T-helper 9 cell (primary cell): ENCODE results near the gene GLP1R.

Source experiments
- DNase-seq: peaks from one replicate; pipeline ENCODE4 v3.0.0-alpha.2; 2020

GLP1R gene

DNA sequence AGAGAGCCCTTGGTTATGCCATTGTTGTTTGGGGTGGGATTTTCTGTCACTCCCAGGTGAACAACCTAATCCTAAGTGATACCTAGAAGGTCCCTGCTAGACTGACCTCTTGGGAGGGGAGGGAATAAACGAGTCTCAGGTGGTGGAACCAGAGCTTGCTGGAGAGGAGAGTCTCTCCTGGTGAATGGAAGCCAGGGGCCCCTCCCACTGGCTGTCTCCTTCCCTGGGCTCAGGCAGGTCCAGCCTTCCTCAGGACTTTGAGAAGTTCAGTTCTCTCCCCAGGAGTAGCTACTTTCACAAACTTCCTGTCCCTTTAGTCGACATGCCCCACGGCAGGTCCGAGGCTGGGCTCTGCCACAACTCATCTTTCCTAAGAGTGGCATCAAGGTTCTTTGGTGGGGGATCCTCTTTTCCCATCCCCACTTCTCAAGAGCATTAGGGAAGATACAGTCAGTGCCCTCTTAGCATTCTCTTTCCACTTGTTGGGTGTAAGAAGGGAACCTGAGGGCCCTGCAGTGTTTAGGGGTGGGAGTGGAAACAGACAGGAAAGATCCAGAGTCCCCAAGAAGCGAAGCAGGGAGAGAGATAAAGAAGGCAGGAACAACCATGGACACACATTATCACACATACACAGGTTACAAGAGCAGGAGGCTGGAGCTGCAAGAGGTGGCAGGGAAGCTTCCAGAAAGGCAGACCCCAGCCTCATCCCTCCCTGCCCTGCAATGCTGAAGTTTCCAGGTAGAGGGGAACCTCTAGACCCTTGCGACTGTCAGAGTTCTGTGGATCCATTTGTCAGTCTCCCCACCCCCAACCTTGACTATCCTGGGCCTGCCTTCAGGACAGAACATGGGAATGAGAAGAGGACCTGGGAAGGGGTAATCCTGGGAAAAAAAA is 900 bp upstream of the GLP1R start:
- no peak for DNase-seq

DNA sequence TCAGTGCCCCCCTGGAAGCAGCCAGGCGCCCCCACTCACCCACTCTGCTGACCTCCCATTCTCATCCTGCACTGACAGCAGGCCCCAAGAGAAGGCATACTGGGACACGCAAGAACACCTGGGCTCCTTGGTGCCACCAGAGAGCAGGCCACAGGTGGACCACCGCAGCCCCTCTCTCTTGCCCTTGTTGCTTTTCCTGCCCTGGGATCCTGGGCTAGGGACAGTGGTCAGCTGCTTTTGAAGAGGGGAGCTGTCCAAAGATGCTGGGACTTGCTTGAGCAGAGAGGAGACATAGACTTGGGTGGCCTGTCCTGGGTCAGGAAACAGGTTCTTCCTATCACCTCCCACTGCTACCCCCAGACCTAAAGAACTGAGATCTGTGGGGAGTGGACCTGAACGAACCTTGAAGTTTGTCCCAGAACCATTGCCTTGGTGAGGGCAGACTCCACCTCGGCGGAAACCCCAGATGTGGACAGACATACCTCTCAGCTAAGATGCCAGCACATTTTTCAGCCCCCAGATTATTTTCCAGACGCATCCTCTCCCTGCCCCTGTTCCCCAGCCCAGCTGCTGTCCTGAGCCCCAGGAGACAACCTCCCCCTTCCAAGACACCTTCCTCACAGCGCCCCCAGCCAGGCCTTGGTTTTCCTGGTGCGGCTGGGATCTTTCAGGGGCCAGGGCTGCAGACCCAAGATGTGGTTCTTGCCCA is 1.1 kb downstream of the GLP1R start:
- DNase-seq = no peak

DNA sequence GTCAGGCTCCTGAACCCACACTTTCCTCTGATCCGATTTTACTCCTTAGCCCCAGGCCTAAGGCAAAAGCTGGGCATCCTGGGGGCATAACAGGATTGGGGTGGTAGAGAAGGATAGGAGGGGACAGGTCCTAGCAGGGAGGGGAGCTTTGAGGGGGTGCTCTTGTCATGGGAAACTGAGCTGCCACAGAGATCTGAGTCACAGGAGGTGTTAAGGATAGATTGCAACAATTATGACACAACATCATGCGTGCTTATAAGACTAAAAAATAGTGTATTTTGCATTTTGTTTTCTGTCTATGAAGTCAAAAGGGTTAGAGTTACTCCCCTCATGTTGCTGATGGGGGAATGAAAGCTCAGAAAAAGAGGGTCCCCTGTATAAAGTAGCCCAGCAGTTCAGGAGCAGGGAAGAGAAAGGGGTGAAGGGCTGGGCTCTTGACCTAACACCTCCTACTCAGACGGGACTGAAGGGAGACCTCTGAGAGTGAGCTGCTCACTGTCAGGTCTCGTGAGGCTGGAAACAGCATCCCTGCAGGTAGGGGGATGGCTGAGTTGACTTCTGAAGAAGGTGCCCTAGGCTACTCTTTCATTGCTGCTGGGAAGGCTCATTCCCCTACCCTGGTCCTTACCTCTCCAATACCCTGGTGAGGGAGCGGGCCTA is 2.0 kb downstream of the GLP1R start:
- no peak for DNase-seq

DNA sequence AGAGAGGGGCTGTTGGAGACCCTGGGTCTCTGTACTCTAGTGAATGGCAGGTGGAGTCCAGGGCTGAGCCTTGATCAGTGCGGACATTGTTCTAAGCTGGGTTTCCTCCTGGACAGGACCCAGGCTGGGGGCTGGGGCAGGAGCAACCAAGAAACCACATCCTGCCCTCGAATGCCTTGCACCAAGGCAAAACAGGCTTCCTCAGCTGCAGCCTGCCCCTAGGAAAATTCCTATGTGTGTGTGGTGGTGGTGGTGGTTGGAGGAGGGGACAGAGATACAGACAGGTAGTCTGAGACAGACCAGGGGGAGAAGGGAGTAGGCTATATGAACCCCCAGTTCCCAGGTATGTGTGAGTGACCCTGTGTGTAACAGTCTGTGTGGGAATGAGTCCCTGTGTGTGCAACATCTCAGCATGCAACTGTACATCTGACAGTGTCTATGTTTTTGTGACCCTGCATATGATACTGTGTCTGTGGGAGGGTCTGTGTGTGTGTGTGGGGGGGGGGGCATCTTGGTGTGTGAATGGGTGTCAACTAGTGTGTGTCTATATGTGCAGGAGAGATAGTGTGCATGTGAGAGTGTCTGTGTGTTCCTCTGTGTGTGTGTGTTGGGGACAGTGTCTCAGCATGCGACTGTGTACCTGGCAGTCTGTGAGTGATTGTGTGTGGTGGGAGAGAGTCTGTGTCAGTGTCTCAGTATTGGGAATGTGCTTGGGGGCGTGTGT is 3.0 kb downstream of the GLP1R start:
- no peak for DNase-seq

DNA sequence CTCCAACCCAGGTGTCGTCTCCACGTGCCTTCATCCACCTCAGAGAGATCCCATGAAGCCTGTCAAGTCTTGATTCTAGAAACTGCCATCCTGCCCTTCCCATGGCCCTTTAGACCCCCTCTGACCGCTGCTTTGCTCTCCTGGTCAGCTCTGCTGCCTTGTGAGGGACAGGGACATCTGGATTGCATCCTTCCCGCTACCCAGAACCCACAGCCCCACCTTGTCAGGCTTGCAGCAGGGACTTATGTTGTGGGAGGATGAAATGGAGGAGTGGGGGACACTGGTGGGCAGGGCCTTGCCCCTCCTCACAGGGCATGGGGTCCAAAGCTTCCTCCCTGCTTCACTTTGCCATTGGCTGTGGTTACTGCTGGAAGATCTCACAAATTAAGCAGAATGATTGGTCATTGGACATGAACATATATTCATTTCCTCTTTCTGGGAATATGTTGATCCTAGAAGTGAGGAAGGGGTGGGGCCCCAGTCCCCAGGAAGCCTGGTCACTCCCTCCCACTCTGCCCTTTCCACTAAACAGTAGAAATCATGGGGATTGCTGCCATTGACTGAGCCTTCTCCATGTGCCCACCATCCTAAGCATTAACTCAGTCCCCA is 4.5 kb downstream of the GLP1R start:
- no peak for DNase-seq

DNA sequence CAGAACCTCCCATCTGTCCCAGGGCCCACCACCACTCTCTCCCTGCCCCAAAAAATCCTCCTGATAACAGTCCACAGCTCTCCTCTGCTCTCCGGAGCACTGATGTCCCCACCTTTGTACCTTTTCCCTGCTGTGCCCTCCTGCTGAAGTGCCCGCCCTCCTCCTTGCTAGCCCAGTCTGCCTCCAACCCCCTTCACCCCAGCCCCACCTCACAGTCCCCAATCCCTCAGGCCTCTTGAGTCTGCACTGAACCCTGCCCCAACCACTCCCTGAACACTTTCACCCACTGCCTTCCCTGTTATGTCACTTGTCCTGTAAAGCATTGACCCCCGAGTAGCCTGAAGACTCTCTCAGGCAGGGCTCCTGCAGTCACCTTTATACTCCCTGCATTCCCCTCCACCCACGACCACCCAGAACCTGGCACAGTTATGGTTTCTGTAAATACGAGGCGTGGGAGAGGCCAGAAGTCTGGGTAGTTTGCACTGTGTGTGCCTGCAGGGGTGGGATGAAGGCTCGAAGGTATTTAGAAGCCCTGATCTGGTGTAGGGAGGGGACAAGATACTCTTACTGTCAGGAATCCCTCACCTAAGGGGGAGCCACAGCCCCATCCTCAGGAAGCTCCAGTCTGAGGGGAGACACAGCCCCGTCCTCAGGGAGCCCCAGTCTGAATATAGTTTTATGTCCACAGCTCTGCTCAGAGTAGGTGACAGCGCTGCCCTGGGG is 5.4 kb downstream of the GLP1R start:
- no peak for DNase-seq

DNA sequence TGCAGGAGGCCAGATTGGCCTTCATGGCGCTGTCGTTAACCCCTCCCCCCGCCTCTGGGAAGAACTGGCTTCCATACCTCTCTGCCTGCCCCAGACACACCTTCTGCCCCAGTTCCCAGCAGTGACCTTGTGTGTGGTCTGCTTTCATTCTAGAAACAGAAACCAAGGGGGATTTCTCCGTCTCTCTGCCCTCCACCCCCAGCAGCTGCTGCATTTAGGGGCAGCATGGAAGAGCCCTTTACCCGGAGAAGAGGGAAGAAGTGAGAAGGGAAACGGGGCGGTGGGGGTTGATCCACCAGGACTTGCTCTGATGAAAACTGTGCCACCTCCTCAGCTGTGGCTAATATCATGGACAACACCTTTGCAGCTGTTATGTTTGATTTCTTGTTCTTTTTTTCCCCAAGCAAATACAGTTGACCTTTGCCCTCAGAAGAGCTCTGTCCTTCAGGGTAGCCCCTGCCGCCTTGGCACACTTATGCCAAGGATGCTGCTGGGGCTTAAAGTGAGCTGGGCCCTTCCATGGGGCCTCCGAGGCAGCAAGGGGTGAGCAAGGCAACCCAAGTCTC is 6.1 kb downstream of the GLP1R start:
- DNase-seq = no peak

DNA sequence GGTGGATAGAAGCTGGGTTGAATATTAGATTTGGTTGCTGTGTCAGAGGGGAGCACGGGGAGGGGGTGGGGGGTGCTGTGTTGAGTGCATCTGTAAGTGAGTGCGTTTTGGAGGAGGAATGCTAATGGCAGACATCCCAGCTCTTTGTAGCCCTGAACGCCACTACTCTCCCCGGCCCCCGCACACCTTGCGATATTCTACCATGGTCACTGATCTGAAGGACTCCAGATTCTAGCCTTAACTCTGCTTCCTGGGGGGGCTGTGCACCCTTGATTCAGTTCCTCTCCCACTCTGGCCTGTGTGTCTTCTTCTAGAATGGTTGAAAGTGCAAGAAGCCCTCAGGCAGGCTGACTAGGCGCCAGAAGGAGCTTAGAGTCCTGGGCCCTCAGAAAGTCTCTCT is 7.1 kb downstream of the GLP1R start:
- no peak for DNase-seq

DNA sequence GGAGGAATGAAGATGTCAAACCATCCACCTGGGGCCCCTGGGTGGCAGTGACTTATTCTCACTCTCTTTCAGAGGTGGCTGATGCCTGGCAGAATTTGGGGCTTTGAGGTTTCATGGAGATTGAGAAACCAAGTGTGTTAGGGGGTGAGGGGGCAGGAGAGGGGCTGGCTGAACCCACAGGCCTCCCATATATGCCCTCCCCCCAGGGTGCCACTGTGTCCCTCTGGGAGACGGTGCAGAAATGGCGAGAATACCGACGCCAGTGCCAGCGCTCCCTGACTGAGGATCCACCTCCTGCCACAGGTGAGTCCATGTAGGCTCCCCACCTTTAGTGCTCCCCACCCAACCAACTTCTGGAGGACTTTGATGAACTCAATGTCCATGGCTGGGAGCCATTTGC is 7.6 kb downstream of the GLP1R start:
- DNase-seq = no peak

DNA sequence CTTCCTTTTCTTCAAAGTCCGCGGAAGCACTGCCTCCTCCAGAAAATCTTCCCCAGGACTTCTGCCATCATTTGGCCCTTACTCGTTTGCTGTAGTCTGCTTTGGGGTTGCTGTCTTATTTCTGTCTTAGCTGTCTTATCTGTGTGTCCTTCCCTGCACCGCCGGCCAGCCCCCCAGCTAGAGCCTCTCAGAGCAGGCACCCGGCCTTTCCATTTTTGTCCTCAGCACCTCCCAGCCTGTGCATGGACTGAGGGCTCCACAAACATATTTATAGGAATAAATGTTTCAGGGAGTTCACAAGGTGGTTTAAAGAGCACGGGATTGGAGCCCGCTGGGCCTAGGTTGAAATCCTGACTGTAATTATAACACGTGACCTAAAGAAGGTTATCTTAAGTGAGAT is 8.1 kb downstream of the GLP1R start:
- no peak for DNase-seq

DNA sequence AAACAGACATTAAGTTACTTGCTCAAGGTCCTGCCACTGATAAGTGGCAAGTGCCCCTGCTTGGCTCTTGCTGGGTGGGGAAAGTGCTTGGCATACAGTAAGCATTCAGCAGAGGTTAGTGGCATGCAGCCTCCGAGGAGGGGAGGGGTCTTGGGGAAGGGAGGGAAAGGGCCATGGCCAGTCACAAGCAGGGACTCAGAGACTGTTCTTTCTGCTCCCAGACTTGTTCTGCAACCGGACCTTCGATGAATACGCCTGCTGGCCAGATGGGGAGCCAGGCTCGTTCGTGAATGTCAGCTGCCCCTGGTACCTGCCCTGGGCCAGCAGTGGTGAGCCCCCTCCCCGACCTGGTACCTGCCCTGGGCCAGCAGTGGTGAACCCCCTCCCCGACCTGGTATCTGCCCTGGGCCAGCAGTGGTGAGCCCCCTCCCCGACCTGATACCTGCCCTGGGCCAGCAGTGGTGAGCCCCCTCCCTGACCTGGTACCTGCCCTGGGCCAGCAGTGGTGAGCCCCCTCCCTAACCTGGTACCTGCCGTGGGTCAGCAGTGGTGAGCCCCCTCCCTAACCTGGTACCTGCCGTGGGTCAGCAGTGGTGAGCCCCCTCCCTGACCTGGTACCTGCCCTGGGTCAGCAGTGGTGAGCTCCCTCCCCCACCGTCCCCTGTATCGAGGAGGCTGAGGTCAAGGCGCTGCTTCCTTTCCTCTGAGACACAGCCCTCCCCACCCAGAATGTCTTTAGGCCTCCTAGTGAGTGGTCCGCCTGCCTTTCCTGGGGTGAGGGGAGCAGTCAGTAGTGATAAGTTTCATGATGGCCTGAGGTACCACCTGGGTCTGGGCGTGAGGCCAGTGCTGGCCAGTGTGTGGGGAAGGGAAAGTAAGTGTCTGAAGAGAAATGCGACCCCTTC is 8.9 kb downstream of the GLP1R start:
- no peak for DNase-seq

DNA sequence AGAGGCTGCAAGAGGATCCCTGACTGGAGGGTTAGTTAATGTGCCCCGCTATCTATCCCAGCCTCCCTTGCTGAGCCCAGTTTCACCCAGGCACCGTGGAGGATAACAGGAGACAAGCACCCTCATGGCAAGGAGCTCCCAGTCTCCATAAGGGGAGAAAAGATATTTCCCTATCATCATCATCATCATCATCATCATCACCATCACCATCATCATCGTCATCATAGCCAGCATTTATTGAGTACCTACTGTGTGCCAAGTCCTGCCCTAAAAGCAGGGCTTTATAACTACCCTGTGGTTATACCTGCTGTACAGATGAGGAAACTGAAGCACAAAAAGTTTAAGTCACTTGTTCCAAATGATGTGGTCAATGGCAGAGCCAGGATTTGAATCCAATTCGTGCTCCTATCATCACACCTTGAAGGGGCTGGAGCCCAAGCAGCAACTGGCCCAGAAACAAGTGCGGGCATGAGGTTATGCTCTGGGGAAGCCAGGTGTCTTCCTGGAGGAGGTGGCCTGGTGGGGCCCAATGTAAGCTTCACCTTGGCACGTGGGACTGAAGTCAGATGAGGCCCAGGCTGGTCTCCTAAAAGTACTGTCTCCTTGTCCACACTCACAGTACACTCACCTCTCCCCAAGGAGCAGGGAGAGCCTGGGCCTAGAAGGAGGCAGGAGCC is 10.0 kb downstream of the GLP1R start:
- no peak for DNase-seq

DNA sequence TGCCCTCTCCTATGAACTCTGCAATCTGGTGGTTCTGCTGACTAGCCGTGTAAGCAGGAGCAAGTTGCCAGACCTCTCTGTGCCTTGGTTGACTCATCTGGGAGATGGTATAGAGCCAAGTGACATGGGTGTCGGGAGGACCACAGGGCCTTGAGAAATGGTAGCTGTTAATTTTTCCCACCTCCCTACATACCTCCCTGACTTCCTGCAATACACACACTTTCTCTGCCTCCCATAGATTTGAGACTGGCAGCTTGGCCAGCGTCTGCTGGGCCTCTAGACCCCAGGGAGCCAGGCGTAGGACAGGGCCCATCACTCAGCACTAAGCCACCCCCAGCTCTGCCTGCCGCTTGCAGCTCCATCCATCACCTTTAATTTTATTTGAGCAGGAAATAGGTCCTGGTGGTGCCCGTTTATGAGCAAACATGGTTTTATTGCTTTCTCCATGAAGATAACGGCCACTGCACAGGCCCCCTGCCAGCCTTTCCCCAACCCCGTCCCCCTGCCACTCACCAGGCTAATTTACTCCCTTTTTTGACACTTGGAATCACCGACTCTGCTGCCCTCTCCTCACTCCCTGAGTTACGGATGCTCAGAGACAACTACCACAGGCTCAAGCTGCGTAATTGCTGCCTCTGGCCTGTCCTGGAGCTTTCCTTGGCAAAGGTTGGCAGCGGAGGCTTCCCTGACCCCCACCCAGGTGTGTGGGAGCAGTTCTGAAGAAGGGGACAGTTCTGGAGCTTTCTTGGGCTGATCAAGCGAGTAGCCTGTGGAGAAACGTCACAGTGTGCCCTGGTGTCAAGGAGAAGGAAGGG is 11.1 kb downstream of the GLP1R start:
- DNase-seq = no peak

DNA sequence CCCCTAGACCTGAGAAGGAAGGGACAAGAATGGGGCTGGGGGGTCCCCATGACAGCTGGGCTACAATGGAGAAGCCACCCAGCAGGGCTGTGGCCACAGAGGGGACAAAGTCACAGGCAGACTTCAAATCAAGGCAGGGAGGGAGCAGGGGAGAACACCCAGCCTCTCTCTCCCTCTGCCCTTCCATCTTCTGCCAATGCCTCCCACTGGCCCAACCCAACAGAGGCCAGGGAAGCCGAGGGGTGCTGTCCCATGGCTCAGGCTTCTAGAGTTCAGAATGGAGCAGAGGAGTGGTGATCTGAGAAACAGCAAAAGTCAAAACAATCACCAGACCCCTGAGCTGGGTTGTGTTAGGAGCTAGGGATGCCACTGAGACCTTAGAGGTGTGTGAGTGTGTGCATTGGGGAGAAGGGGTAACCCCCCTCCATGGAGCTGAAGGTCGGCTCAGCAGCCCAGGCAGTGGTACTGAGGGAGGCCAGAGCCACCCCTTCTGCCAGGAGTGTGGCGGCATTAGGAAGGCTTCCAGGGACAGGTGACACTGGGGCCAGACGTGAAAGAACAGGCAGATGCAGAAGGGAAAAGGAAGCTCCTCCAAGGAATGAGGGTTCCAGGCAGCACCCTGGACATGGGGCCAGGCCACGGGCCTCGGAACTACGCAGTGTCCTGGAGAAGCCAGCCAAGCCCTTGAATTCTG is 12.0 kb downstream of the GLP1R start:
- DNase-seq = no peak

DNA sequence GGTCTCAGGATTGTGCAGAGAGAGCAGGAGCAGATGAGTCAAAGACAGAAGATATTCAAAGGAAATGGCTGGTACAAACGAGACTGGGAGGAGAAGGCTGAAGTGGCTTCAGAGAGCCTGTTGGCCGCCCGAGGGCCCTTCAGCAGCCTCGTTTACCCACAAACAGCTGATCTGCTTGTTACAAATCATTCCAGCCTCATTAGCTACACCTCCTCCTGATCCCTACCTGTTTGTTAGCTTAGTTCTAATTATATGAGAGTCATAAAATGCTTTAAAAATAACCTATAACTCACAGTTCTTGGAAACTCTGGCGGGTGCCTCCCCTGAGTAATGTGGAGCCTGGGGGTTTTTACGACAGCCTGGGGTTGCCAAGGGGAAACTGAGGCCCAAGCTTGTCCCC is 12.6 kb downstream of the GLP1R start:
- DNase-seq = no peak

DNA sequence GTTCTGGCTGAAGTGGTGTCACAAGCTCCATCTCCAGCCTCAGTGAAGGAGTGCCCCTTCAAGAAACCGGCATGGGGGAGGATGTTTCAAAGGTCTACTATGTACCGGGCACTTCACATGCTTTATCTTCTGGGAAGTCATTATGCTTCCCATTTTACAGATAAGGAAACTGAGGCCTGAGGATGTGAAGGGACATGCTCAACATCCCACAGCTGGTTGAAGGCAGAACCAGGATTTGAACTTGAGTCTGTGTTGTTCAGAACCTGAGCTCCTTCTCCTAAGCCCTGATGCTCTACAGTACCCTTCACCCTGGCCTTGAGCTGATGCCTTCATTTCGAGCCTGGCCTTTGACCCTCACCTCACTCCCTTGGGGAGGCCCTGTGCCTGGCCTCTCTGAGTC is 13.0 kb downstream of the GLP1R start:
- no peak for DNase-seq

DNA sequence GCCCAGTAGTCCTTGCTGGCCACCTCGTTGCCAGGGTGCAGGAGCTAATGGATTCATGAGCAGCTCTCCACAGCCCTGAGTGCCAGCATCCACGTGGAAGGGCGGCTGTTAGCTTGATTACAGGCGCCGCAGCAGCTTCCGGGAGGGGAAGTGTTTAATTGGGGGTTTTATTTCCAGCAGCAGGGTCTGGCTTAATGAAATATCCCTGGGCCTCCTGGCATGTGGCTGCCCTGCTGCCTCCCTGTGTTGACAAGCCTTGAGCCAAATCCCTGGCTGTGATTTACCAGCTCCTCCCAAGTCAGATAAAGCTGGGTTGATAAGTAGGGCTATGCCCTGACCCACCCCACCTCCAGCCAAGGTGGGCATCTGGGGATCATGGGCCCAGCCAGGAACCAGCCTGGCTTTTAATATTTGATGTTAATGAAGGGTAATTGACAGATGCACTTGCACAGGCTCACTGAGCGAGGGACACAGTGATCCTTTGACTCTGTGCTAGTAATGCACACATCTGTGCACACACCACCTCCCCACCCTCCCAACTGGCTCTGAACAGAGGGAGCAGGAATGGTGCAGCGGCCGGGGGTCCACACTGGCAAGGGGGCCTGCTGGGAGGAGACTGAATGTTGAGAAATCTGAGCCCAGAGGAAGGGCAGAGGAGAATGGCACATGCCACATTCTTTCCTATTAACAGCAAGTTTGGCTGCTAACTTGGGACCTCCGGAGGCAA is 13.6 kb downstream of the GLP1R start:
- DNase-seq = no peak

DNA sequence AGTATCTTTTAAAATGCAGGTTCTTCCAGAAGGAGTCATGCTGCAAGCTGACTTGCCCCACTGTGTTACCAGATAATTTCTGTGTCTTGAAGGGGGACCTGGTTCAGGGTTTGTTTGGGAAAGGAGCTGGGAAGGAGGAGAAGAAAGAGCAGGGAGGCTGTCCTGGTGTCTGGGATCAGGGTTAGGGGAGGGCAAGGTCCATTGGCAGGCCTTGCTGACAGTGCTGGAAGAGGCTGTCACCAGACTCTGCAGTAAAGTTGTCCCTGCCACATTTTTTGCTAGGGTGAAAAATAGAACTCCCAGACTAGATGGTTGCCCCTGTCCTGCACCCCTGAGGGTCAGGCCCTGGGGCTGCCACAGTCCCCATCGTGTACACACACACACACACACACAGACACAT is 14.9 kb downstream of the GLP1R start:
- DNase-seq = no peak
